PC-3 (cell line): ENCODE data around the gene ZER1.

Experiments
- EZH2phosphoT487 ChIP-seq: fragments of 300-600 bp; sonication (generic); IDR thresholded peaks from 2 replicates; pipeline ENCODE4 v1.6.1; 2018; ENCODE audit warnings: mild to moderate bottlenecking, antibody characterized with exemption, low read length, borderline replicate concordance
- TF ChIP-seq, protein P1 (sequence below): fragments of 300-600 bp; sonication (generic); conservative IDR thresholded peaks from 2 replicates; pipeline ENCODE4 v1.5.1; 2017; ENCODE audit warnings: antibody characterized with exemption, low read depth, mild to moderate bottlenecking, low read length

- TF ChIP-seq, protein P1, sequence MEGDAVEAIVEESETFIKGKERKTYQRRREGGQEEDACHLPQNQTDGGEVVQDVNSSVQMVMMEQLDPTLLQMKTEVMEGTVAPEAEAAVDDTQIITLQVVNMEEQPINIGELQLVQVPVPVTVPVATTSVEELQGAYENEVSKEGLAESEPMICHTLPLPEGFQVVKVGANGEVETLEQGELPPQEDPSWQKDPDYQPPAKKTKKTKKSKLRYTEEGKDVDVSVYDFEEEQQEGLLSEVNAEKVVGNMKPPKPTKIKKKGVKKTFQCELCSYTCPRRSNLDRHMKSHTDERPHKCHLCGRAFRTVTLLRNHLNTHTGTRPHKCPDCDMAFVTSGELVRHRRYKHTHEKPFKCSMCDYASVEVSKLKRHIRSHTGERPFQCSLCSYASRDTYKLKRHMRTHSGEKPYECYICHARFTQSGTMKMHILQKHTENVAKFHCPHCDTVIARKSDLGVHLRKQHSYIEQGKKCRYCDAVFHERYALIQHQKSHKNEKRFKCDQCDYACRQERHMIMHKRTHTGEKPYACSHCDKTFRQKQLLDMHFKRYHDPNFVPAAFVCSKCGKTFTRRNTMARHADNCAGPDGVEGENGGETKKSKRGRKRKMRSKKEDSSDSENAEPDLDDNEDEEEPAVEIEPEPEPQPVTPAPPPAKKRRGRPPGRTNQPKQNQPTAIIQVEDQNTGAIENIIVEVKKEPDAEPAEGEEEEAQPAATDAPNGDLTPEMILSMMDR, result no peak
- TF ChIP-seq EZH2phosphoT487, result no peak
These were observed 64.9 kb downstream of the ZER1 start for GRCh38 chr9:128706671-128707381.
